WTC11 (cell line): ENCODE results near the gene PSD4. TPM values are rescaled to one million over a fixed set of nuclear protein-coding genes. Genes with fewer than 3 reads are reported as not detected.

Experiments
- ATAC-seq: fragments of 200-7000 bp; cut with Tn5 transposase; 2 replicates; pipeline ENCODE4 v1.10.0; 2021; ENCODE audit warnings: mild to moderate bottlenecking, moderate library complexity
- CTCF ChIA-PET: fragments of 300-600 bp; sonication (Branson Sonifier 250); formaldehyde crosslinking; loops from one replicate; lab custom pipeline; 2021; ENCODE audit warnings: antibody characterized with exemption; lab: Charles Lee
- POLR2A ChIA-PET: fragments of 350-600 bp; sonication (Branson Sonifier 250); formaldehyde crosslinking; loops from one replicate; lab custom pipeline; 2021; ENCODE audit warnings: antibody characterized with exemption; lab: Charles Lee
- DNase-seq: peaks from one replicate; pipeline ENCODE4 v3.0.0; 2021; ENCODE audit warnings: low spot score
- H3K27ac Mint-ChIP-seq: 2 replicates; pipeline ENCODE4 v1.8.0; 2021; ENCODE audit warnings: mixed read lengths
- H3K27me3 Mint-ChIP-seq: 2 replicates; pipeline ENCODE4 v1.8.0; 2021; ENCODE audit warnings: low read depth, mild to moderate bottlenecking, moderate library complexity, mixed read lengths
- H3K36me3 Mint-ChIP-seq: 2 replicates; pipeline ENCODE4 v1.8.0; 2021; ENCODE audit warnings: mixed read lengths
- H3K4me1 Mint-ChIP-seq: 2 replicates; pipeline ENCODE4 v1.8.0; 2022; ENCODE audit warnings: mixed read lengths
- H3K4me3 Mint-ChIP-seq: 2 replicates; pipeline ENCODE4 v1.8.0; 2021; ENCODE audit warnings: mild to moderate bottlenecking, moderate library complexity, mixed read lengths
- H3K9me3 Mint-ChIP-seq: 2 replicates; pipeline ENCODE4 v1.8.0; 2021; ENCODE audit warnings: mixed read lengths
- ATF1 ChIP-seq: sonication (generic); formaldehyde crosslinking; IDR thresholded peaks from 2 replicates; pipeline ENCODE4 v1.8.1; 2023; ENCODE audit warnings: mild to moderate bottlenecking, moderate library complexity, missing genetic modification reagents
- ATF2 ChIP-seq: sonication (generic); formaldehyde crosslinking; IDR thresholded peaks from 2 replicates; pipeline ENCODE4 v1.8.1; 2022; ENCODE audit warnings: low read depth, missing genetic modification reagents, borderline replicate concordance
- ATF3 ChIP-seq: sonication (generic); formaldehyde crosslinking; conservative IDR thresholded peaks from 2 replicates; pipeline ENCODE4 v1.8.1; 2022; ENCODE audit warnings: mild to moderate bottlenecking, missing genetic modification reagents
- ATF6 ChIP-seq: sonication (generic); formaldehyde crosslinking; IDR thresholded peaks from 2 replicates; pipeline ENCODE4 v1.8.1; 2023; ENCODE audit warnings: mild to moderate bottlenecking, missing genetic modification reagents
- CBFB ChIP-seq: sonication (generic); formaldehyde crosslinking; IDR thresholded peaks from 2 replicates; pipeline ENCODE4 v1.8.1; 2022; ENCODE audit warnings: mild to moderate bottlenecking, low read depth, missing genetic modification reagents
- E2F1 ChIP-seq: sonication (generic); formaldehyde crosslinking; IDR thresholded peaks from 2 replicates; pipeline ENCODE4 v1.8.0; 2022; ENCODE audit warnings: mild to moderate bottlenecking, missing genetic modification reagents
- FOXP1 ChIP-seq: sonication (generic); formaldehyde crosslinking; IDR thresholded peaks from 2 replicates; pipeline ENCODE4 v1.8.0; 2022; ENCODE audit warnings: missing genetic modification reagents, mild to moderate bottlenecking, moderate library complexity, borderline replicate concordance
- GTF2I ChIP-seq: fragments of 250-450 bp; sonication (Bioruptor Pico); conservative IDR thresholded peaks from 2 replicates; pipeline ENCODE4 v1.4.0; 2021; ENCODE audit warnings: mild to moderate bottlenecking
- HMGA2 ChIP-seq: fragments of 250-450 bp; sonication (Bioruptor Pico); IDR thresholded peaks from 2 replicates; pipeline ENCODE4 v1.4.0; 2021; ENCODE audit warnings: mild to moderate bottlenecking, moderate library complexity
- IRF2 ChIP-seq: sonication (generic); formaldehyde crosslinking; IDR thresholded peaks from 2 replicates; pipeline ENCODE4 v1.8.0; 2022; ENCODE audit warnings: low read depth, missing genetic modification reagents, borderline replicate concordance
- JUN ChIP-seq: sonication (generic); formaldehyde crosslinking; IDR thresholded peaks from 2 replicates; pipeline ENCODE4 v1.8.0; 2023; ENCODE audit warnings: mild to moderate bottlenecking, missing genetic modification reagents
- NR3C1 ChIP-seq: sonication (generic); formaldehyde crosslinking; conservative IDR thresholded peaks from 2 replicates; pipeline ENCODE4 v1.8.1; 2023; ENCODE audit warnings: low read depth, mild to moderate bottlenecking, missing genetic modification reagents
- OVOL2 ChIP-seq: fragments of 250-450 bp; sonication (Bioruptor Pico); IDR thresholded peaks from 2 replicates; pipeline ENCODE4 v1.9.0; 2021; ENCODE audit warnings: mild to moderate bottlenecking, borderline replicate concordance
- PRDM15 ChIP-seq: sonication (generic); formaldehyde crosslinking; IDR thresholded peaks from 2 replicates; pipeline ENCODE4 v1.8.0; 2022; ENCODE audit warnings: missing genetic modification reagents
- RORB ChIP-seq: fragments of 250-450 bp; sonication (Bioruptor Pico); IDR thresholded peaks from 2 replicates; pipeline ENCODE4 v1.9.0; 2021; ENCODE audit warnings: mild to moderate bottlenecking
- SMAD3 ChIP-seq: sonication (generic); formaldehyde crosslinking; IDR thresholded peaks from 2 replicates; pipeline ENCODE4 v1.8.0; 2022; ENCODE audit warnings: missing genetic modification reagents, mild to moderate bottlenecking, borderline replicate concordance
- SP1 ChIP-seq: sonication (generic); formaldehyde crosslinking; conservative IDR thresholded peaks from 2 replicates; pipeline ENCODE4 v1.8.1; 2022; ENCODE audit warnings: missing genetic modification reagents
- STAT6 ChIP-seq: sonication (generic); formaldehyde crosslinking; conservative IDR thresholded peaks from 2 replicates; pipeline ENCODE4 v1.8.1; 2023; ENCODE audit warnings: mild to moderate bottlenecking, low read depth, missing genetic modification reagents, moderate library complexity
- TP53 ChIP-seq: sonication (generic); formaldehyde crosslinking; IDR thresholded peaks from 2 replicates; pipeline ENCODE4 v1.8.1; 2023; ENCODE audit warnings: mild to moderate bottlenecking, missing genetic modification reagents
- ZNF263 ChIP-seq: sonication (generic); formaldehyde crosslinking; IDR thresholded peaks from 2 replicates; pipeline ENCODE4 v1.8.1; 2022; ENCODE audit warnings: low read depth, mild to moderate bottlenecking, moderate library complexity, missing genetic modification reagents
- ZNF317 ChIP-seq: sonication (generic); formaldehyde crosslinking; IDR thresholded peaks from 2 replicates; pipeline ENCODE4 v1.8.1; 2023; ENCODE audit warnings: low read depth, mild to moderate bottlenecking, moderate library complexity, missing genetic modification reagents, borderline replicate concordance
- ZNF396 ChIP-seq: fragments of 250-450 bp; sonication (Bioruptor Pico); IDR thresholded peaks from 2 replicates; pipeline ENCODE4 v1.8.0; 2021; ENCODE audit warnings: mild to moderate bottlenecking, moderate library complexity, borderline replicate concordance
- total RNA-seq: library from RNA; stranded (reverse); gene quantifications from 3 replicates; pipeline ENCODE4 v1.2.3, GENCODE V29; 2021

Gene PSD4
- total RNA-seq, 1 experiment from 2014 or later = 1.5 TPM

- POLR2A ChIA-PET = no interaction called here
- Mint-ChIP-seq H3K4me1 (peaks cover 6% of the 10 kb centered on the region; the same call in 1 of the 2 replicates), H3K27ac (no peak overlapping the region), H3K36me3 (no peaks in the 10 kb centered on the region), H3K4me3 (no peak overlapping the region), H3K9me3 (no peaks in the 10 kb centered on the region), H3K27me3 (peaks cover 22% of the 10 kb centered on the region)
- DNase-seq (no peak), ATAC-seq (no peak)
- CTCF ChIA-PET = interaction anchor here (1.1 to 7.9 kb wide), 6 partner anchors 12 to 189 kb away, joined by 3 to 155 read pairs (median 35); partner anchors contain the start of gene PSD4
- TF ChIP-seq HMGA2 (CRISPR knock-in tag) = no peak
- TF ChIP-seq ATF2 (CRISPR knock-in tag) = no peak
- TF ChIP-seq OVOL2 (CRISPR knock-in tag) = no peak
- no peak for TF ChIP-seq SMAD3 (CRISPR knock-in tag)
- no peak for TF ChIP-seq IRF2 (CRISPR knock-in tag)
- TF ChIP-seq ZNF263 = no peak
- TF ChIP-seq GTF2I (CRISPR knock-in tag) = no peak
- no peak for TF ChIP-seq ATF3 (CRISPR knock-in tag)
- no peak for TF ChIP-seq ZNF317 (CRISPR knock-in tag)
- no peak for TF ChIP-seq STAT6 (CRISPR knock-in tag)
- no peak for TF ChIP-seq ATF6
Observed at GRCh38 chr2:113200736-113201490, 27.1 kb downstream of the PSD4 start.

GRCh38 chr2:113201496-113202304, 27.9 kb downstream of the PSD4 start:
- Mint-ChIP-seq H3K27me3 (peaks cover 19% of the 10 kb centered on the region), H3K36me3 (no peaks in the 10 kb centered on the region)
- CTCF ChIA-PET = interaction anchor here (1.0 to 7.9 kb wide), 7 partner anchors 11 to 188 kb away, joined by 3 to 155 read pairs (median 37); partner anchors contain the start of gene PSD4
- no peak for TF ChIP-seq PRDM15 (CRISPR knock-in tag)
- TF ChIP-seq ATF1 = no peak
- no peak for TF ChIP-seq TP53 (CRISPR knock-in tag)
- TF ChIP-seq ZNF263 = no peak
- no peak for TF ChIP-seq ZNF396 (CRISPR knock-in tag)
- TF ChIP-seq NR3C1 = no peak
- TF ChIP-seq JUN (CRISPR knock-in tag) = no peak
- TF ChIP-seq FOXP1 (CRISPR knock-in tag) = no peak
- TF ChIP-seq RORB = no peak
- no peak for TF ChIP-seq SP1 (CRISPR knock-in tag)
- TF ChIP-seq CBFB (CRISPR knock-in tag) = no peak
- no peak for TF ChIP-seq E2F1 (CRISPR knock-in tag)

More at GRCh38 chr2:113201496-113202304, 27.9 kb downstream of the PSD4 start:
- POLR2A ChIA-PET = no interaction called here
- H3K4me3 Mint-ChIP-seq = no peak overlapping the region
- no peak for DNase-seq
- no peak for ATAC-seq
- no peak overlapping the region for H3K27ac Mint-ChIP-seq
- H3K4me1 Mint-ChIP-seq = peaks cover 6% of the 10 kb centered on the region; the same call in 1 of the 2 replicates
- H3K9me3 Mint-ChIP-seq = no peaks in the 10 kb centered on the region
